OCI-M1 (cell line): ENCODE data around the gene CIB1.
"Not testable (repeated sequence)": the region's sequence is repeated elsewhere in the genome, so short reads cannot be mapped to it uniquely, and the experiment has no call there.

Experiments
- DNase-seq: peaks from one replicate; lab custom pipeline; 2025; lab: John Stamatoyannopoulos, UW

The CIB1 gene

DNA sequence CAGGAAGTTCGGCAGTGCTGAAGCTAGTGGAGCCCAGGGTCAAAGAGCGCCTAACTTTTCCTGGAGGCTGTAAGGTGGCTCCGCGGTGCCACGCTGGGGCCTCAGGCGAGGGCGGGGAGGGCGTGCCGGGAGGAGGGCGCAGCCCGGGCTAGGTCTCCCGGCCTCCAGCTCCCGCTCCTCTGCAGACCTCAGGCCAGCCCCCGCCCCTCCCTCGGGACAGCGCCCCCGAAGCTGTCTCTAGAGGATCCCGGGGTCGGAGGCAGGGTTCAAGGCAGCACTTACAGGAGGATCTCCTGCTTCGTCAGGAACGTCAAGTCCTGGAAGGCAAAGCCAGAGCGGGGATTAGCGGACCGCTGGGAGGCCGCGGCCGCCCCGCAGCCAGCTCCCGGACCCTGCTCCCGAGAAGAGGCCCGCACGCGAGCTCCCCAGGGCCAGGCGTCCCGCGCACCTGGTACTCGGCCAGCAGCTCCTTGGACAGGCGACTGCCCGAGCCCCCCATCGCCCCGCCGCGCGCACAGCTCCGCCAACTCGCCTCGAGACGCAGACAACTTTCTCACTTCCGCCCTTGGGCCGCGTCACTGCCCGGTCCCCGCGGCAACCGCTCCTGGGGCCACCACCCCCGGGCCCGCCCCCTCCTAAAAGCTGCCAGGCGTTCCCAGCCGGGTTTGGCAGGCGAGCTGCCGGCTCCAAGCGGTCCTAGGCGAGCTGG, at the start of gene CIB1:
Gene CIB1 (minus strand): TSS at position 555 of the 709 bp plus-strand sequence. CDS start 56 bp downstream, at position 499.
- DNase-seq = peak; percentile 98

DNA sequence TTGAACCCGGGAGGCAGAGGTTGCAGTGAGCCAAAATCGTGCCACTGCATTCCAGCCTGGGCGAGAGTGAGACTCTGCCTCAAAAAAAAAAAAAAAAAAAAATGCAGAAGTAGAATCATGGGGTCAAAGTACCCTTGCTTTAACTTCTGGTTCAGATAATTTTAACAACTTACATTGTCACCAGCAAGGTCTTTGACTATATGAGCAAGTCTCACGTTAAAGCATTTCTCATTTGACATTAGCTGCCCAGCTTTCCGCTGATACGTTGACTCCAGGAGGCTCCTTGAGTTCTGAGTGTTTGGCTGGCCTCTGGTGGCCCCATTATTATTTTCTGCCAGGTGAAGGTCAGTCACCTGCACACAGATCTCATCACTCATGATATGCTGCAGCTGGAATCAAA, 47.9 kb upstream of the CIB1 start:
- not testable (repeated sequence) for DNase-seq

DNA sequence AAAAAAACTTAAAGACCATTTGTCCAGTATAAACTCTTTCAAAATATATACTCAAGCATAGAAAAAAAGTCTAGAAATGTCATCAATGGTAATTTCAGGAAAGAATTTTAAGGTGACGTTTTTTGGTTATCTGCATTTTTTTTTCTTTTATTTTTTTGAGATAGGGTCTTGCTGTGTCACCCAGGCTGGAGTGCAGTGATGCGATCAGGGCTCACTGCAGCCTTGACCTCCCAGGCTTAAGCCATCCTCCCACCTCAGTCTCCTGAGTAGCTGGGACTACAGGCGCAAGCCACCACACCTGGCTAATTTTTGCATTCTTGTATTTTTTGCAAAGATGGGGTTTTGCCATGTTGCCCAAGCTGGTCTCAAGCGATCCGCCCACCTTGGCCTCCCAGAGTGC, 47.0 kb upstream of the CIB1 start:
- not testable (repeated sequence) for DNase-seq

DNA sequence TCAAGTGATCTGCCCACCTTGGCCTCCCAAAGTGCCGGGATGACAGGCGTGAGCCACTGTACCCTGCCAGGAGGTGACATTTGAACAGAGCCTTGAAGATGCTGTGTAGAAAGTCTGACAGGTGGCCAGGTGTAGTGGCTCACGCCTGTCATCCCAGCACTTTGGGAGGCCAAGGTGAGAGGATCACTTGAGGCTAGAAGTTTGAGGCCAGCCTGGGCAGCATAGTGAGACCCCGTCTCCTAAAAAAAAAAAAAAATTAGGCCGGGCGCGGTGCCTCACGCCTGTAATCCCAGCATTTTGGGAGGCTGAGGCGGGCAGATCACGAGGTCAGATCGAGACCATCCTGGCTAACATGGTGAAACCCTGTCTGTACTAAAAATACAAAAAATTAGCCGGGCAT, 44.7 kb upstream of the CIB1 start:
- not testable (repeated sequence) for DNase-seq

DNA sequence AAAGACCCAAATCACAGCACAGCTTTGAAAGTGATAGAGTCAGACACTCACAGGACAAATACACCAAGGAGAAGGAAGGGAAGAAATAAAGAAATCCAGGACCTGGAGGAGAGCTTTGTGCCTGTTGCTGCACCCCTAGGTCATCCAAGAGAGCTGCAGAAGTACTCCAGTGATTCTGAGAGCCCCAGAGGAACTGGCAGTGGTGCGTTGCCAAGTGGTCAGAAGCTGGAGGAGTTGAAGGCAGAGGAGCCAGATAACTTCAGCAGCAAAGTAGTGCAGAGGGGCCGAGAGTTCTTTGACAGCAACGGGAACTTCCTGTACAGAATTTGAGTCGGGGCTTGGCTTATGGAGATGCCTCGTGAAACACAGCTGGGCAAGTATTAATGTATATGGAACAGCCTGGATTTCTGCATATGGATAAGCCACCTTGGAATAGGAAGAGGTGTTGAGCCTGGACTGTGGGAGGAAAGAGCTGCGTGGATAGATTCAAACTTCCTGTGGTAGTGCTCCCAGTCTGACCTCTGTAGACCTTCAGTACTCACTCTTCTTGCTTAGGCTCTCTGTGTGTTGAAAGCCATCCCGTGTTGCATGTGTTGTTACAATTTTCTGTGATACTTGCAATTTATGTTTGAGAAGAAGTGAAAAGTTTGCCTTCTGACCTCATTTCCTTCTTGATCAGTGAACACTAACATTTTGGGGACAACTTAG, 37.9 kb upstream of the CIB1 start:
- DNase-seq = no peak

DNA sequence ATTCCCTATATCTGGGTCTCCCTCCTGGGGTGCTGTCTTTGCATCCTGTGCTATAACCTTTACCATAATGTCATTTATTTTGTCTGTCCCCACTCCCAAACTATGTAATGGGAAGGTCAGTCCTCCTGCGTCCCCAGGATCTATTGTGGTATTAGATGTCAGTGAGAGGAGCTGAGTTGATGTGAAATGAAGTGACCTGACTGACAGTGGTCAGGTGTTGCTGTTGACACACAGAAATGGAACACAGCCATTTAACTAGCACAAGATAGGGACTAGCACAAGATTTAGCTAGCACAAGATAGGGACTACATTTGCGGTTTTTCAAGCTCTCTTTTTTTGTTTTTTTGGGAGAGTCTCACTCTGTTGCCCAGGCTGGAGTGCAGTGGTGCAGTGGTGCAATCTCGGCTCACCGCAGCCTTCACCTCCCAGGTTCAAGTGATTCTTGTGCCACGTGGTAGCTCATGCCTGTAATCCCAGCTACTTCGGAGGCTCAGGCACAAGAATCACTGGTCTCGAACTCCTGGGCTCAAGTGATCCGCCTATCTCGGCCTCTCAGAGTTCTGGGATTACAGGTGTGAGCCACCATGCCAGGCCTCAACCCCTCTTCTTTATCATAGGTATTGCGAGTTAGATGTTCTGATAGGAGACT, 36.9 kb upstream of the CIB1 start:
- DNase-seq = no peak

DNA sequence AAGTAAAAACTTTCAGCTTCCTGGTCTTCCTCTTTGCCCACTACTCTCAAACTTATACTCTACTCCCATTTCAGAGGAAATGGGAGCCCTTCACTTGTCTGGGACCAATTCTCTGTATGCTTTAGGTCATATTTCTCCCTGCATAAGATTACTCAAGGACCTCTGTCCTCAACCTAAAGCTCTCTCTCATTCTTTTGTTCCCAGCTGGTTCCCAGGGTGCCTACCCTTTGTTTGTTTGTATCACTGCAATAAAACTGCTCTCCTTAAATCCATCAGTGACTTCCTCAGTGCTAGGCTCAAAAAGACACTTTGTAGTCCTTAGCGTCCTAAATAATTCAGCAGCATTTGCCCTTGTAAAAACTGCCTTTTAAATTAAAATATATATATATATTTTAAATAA, 34.7 kb upstream of the CIB1 start:
- no peak for DNase-seq

DNA sequence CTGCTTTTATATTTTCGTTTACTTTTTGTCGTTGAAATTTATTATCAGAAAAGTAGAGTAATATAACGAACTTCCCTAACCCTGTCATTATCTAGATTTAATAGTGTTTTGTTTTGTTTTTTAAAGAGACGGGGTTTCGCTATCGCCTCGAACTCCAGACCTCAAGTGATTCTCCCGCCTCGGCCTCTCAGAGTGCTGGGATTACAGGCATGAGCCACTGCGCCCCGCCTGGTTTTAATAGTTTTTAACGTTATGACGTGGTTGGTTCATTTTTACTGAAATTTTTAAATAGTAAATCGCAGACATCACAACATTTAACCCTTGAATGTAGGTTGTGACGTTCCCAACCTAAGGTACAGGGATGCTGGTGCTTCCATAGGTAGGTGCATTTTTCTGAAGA, 32.7 kb upstream of the CIB1 start:
- peak; percentile 48 for DNase-seq

DNA sequence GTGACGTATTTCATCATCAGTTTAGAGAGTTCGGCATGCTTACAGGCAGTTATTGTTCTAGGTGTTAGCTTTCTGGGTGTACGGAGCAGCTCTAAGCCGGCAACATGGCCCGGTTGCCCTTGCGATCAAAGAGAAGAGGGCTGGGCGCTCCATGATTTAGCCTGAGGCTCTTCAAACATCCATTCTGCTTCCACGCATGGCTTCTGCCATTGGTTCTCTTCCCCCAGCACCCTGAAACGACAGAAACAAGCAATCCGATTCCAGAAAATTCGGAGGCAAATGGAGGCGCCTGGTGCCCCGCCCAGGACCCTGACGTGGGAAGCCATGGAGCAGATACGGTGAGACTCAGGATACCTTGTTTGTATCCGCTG, 32.3 kb upstream of the CIB1 start:
- DNase-seq = peak; percentile 72

DNA sequence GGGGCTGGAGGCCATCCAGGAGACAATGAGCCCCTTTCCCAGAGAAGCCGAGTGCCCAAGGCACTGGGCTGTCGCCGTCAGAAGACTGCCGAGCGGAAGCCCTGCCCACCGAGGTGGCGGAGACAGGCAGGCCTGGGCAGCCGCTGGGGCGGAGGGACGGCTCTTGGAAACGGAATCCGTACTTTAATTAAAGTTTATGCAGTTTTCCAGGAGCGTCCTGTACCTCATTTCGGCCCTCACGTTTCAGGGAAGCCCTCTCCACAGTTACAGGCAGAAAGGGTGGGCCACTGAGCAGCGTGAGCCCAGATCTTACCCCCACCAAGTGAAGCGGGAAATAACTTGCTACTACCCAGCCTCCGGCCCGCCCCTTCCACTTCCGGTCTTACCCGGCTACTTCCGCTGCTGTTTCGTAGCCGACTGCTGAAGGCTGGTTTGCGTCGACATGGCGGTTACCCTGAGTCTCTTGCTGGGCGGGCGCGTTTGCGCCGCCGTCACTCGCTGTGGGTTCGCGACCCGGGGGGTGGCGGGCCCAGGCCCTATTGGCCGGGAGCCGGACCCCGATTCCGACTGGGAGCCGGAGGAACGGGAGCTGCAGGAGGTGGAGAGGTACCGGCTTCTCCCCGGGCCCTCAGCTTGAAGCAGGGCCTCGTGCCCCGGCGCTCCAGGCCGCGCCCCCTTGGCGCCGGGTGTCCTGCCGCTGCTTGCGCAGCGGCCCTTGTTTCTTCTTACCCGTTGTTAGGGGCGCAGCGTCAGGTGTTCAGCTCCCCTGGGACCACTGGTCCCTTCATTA, 31.7 kb upstream of the CIB1 start, which contains the start of gene NGRN:
Gene NGRN (plus strand): TSS at position 402 of the 790 bp plus-strand sequence. CDS start 41 bp downstream, at position 443.
- DNase-seq = peak; percentile 94

DNA sequence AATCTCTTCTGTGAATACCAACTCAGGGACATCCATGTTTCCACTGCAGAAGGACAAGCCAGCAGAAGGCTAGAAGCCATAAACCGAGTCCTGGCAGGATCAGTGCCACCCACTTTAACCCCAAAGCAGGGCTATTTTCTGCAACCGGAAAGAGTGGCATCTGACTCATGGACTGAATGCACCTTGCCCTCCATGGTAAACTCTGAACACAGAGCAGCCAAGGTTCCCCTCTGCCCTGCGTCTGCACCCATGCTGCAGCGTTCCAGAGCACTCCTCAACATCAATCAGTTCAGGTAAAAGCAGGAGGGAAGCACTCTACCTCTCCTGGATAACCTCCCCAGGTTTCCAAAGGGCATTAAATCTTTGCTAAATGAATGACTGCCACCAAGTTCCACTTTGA, 30.9 kb upstream of the CIB1 start:
- no peak for DNase-seq

DNA sequence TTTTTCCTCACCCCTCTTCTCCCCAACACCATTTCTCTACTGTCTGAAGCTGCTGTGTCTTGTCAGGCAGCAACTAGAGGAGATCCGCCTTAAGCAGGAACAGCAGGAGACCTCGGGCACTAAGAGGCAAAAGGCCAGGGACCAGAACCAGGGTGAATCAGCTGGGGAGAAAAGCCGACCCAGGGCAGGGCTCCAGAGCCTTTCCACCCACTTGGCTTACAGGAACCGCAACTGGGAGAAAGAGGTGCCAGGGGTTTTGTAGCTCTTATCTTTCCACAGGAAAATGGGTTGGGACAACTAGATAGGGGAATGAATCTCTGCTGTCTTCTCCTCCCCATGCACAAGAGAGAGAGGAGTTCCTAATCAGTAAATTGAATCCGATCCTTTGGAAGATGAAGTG, 28.7 kb upstream of the CIB1 start:
- no peak for DNase-seq

DNA sequence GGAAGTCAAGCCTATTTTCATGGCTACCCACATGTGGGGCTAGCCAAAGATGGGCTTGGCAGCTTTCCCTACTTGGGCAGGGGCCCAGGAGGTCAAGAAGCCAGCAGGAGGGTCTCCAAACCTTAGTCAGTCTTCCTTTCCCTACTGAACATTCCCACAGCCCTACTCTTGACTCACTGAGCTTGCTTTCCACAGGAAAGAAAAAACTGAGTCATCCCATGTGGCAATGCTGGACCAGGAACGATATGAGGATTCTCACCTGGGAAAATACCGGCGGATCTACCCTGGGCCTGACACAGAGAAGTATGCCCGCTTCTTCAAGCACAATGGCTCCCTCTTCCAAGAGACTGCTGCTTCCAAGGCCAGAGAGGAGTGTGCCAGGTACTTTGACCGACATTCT, 28.1 kb upstream of the CIB1 start:
- DNase-seq = no peak

DNA sequence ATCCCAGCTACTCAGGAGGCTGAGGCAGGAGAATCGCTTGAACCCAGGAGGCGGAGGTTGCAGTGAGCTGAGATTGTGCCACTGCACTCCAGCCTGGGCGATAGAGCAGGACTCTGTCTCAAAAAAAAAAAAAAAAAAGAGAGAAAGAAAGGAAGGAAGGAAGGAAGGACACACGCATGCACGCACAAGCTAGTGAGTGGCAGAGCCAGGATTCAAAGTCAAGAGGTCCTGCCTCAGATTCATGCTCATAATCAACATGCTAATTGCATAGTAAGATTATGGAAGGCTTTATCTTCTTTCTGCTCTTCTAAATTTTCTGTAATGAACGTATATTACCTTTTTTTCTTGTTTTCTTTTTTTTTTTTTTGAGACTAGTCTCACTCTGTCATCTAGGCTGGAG, 27.0 kb upstream of the CIB1 start:
- DNase-seq = not testable (repeated sequence)

DNA sequence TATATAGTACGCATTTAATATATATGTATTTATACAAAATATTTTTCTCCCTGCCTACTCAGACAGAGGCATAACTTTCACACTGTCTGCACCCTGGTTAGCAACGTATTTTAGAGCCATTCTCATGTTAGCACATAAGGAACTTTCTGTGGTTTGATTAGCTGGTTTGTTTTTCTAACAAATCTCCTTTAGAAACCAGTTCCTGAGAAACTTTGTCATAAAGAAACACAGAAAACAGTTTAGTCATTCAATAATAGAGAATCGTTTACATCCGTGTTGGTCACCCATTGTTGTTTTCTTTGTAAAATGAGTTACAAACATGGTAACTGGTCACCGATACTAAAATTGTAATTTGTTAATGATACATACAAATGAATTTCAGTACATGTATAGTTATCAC, 25.8 kb upstream of the CIB1 start:
- no peak for DNase-seq

DNA sequence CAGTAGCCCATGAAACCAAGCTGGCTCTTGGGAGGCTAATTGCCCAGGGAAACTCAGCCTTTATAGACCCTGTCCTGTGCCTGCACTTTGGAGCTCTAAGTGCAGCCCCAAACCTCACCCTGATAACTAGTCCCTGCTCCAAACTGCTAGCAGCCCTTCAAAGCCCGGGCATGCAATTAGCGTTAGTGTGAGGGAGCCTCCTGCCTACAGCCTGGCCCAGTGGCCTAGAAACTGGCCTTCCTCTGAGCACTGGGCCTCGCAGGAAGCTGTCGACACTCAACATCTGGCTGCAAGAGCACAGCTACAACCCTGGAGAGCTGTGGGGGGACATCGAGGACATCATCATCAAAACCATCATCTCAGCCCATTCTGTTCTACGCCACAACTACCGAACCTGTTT, 24.0 kb upstream of the CIB1 start:
- no peak for DNase-seq

DNA sequence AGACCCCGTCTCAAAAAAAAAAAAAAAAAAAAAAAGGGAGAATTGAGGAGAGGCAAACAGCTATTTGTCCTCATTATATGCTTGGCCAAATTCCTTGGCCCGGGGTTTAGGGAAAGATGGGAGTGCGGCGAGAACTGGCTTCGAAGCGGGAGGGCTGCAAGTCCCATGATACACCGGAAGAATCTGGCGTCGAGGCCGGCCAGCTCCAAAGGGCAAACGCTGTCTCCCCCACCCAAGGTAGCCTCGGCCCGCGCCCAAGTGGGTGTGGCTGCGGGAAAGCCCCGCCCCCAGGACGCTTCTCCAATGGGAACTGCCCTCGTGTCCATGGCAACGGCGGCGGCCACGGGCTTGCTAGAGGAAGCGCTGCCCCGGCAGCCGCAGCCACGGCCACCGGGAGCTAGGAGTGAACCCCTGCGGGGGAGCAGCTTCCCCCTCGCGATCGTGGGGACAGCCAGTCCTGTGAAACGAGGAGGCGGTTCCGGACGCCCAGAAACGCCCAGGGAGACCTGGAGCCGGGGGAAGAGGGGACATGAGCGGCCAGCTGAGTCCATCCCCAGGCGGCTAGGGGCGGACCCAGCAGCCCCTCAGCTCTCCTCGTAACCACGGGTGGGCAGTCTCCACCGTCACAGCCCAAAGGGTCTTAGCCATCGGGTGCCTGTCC, 15.6 kb upstream of the CIB1 start, which contains the start of gene TTLL13:
Gene TTLL13 (plus strand): TSS at position 354 of the 661 bp plus-strand sequence. CDS start 1,075 bp downstream, outside the sequence.
- DNase-seq = peak; percentile 94

DNA sequence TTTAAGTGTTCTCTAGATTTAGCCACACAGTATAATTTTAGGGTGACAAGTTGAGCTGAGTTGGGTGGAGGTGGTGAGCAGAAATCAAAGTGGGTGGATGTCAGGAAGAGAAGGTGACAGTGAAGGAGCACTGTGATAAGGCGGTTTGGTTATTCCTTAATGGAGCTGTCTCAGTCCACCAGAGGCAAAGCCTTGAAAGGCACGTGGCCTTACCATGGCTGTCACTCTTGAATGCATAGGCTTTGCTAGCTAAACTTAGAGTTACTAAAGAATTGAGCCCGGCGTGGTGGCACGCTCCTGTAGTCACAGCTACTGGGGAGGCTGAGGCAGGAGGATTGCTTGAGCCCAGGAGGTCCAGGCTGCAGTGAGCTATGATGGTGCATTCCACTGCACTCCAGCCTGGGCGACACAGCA, 15.1 kb upstream of the CIB1 start:
- DNase-seq = peak; percentile 39

DNA sequence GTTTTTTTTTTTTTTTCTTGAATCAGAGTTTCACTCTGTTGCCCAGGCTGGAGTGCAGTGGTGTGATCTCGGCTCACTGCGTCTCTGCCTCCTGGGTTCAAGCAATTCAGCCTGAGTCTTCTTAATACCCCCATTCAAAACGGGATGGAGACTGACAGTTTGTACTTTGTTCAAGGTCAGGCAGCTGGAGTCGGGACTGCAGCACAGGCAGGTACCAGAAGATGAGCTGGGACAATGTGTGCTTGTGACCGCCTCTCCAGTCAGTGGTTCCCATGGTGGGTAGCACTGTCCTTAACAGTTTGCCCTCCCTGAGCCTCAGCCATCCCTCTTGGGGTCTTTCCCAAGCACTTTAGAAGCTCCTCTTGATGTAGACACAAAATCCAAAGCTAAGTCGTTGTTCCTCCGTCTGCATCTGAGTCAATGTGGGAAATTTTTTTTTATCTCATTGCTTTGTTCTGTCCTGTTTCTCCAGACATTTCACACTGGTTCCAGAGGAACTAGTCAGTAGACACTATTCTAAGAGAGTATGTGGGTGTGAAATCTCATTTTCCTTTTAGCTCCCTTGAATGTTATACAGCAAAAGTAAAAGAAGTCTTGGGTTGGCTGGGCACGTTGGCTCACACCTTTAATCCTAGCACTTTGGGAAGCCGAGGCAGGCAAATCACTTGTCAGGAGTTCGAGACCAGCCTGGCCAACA, 10.3 kb upstream of the CIB1 start:
- no peak for DNase-seq

DNA sequence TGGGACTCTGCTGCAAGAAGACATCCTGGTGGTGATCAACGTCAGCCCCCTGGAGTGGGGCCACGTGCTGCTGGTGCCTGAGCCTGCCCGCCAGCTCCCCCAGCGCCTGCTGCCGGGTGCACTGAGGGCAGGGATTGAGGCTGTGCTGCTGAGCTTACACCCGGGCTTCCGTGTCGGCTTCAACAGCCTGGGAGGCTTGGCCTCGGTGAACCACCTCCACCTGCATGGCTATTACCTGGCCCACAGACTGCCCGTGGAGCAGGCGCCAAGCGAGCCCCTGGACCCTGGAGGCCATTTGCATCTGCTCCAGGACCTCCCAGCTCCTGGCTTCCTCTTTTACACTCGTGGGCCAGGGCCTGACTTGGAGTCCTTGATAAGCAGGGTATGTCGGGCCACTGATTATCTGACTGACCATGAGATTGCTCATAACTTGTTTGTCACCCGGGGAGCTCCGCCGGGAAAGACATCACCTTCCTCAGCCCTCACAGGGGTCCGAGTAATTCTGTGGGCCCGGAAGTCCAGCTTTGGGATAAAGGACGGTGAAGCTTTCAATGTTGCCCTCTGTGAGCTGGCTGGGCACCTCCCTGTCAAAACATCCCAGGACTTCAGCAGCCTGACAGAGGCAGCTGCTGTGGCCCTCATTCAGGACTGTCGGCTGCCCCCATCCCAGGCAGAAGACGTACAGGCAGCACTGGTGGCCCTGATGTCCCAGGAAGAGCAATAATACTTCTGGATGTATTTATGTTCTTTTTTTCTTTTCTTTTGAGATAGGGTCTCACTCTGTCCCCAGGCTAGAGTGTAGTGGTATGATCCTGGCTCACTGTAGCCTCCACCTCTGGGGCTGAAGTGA, 7.8 kb upstream of the CIB1 start:
- peak; percentile 79 for DNase-seq
